Colonic mucosa (tissue), 4 donors: ENCODE data around the gene GLCE. TPM values are rescaled to one million over a fixed set of nuclear protein-coding genes. Genes with fewer than 3 reads are reported as not detected.

Experiments
- DNase-seq: peaks from one replicate; pipeline ENCODE4 v3.0.0-alpha.2; 2020
- H3K27ac ChIP-seq: fragments of 200-600 bp; one replicate; pipeline ENCODE4 v1.8.0; 2021
- H3K27me3 ChIP-seq: fragments of 200-600 bp; one replicate; pipeline ENCODE4 v1.8.0; 2021
- H3K36me3 ChIP-seq: fragments of 200-600 bp; one replicate; pipeline ENCODE4 v1.8.0; 2021
- H3K4me1 ChIP-seq: fragments of 200-600 bp; one replicate; pipeline ENCODE4 v1.8.0; 2021; ENCODE audit warnings: mild to moderate bottlenecking
- H3K4me3 ChIP-seq: fragments of 200-600 bp; one replicate; pipeline ENCODE4 v1.8.0; 2021
- H3K9ac ChIP-seq, 2 donors: one replicate each; pipeline ENCODE4 v1.7.0; 2013; ENCODE audit warnings: control low read depth in 2 of 2, low read depth in 2 of 2, low read length in 2 of 2
- H3K9me3 ChIP-seq: fragments of 200-600 bp; one replicate; pipeline ENCODE4 v1.8.0; 2021
- CTCF ChIP-seq: fragments of 200-600 bp; IDR thresholded peaks from one replicate; pipeline ENCODE4 v1.8.0; 2022; ENCODE audit warnings: antibody characterized with exemption, mild to moderate bottlenecking
- intact Hi-C: fragments of 100-400 bp; cut with DNase I; formaldehyde crosslinking; loops from one replicate; pipeline ENCODE4 v1.14.1; 2022
- total RNA-seq, 2 donors: library from RNA; stranded (reverse); fragmentation: NEBNext Ultra II Directional in 1 of 2; extraction: Animal tissue kit (Norgen Biotek cat#: 25700) in 1 of 2; gene quantifications; one replicate each; pipeline ENCODE4 v1.2.1, GENCODE V29; 2021
- donor health status: healthy.
- donor health status: DM: no; HTN: no; CAD: no.
- donor health status: DM: no; HTN: no; CAD: no.

Gene GLCE
- total RNA-seq, 2 donors from 2014 or later, result 28.0 to 61.1 TPM

- Histone ChIP-seq H3K4me1 (no peaks in the 10 kb centered on the region), H3K9ac (no peak overlapping the region), H3K36me3 (no peaks in the 10 kb centered on the region), H3K9me3 (no peaks in the 10 kb centered on the region), H3K4me3 (no peak overlapping the region), H3K27me3 (no peaks in the 10 kb centered on the region), H3K27ac (no peak overlapping the region)
- TF ChIP-seq CTCF, result no peak
- intact Hi-C loops, result no loop called here
- no peak for DNase-seq
Measured at GRCh38 chr15:69175536-69175935, 15.1 kb downstream of the GLCE start.

- DNase-seq, result no peak
- intact Hi-C loops, result no loop called here
- no peak for TF ChIP-seq CTCF
Measured at GRCh38 chr15:69181424-69181823, 21.0 kb downstream of the GLCE start.

GRCh38 chr15:69185216-69185615 lies 24.8 kb downstream of the GLCE start:
- H3K27ac ChIP-seq, result no peak overlapping the region
- no peak for TF ChIP-seq CTCF

More at GRCh38 chr15:69181424-69181823, 21.0 kb downstream of the GLCE start:
- Histone ChIP-seq H3K36me3 (no peaks in the 10 kb centered on the region), H3K9me3 (no peaks in the 10 kb centered on the region), H3K4me1 (no peaks in the 10 kb centered on the region), H3K9ac (no peak overlapping the region), H3K27ac (no peak overlapping the region), H3K27me3 (no peaks in the 10 kb centered on the region), H3K4me3 (no peak overlapping the region)

GRCh38 chr15:69185706-69186105 lies 25.3 kb downstream of the GLCE start:
- intact Hi-C loops, result no loop called here
- H3K27ac ChIP-seq, result no peak overlapping the region
- no peak for DNase-seq
- no peak overlapping the region for H3K4me3 ChIP-seq
- no peaks in the 10 kb centered on the region for H3K27me3 ChIP-seq
- H3K4me1 ChIP-seq, result no peaks in the 10 kb centered on the region
- no peaks in the 10 kb centered on the region for H3K9me3 ChIP-seq
- no peaks in the 10 kb centered on the region for H3K36me3 ChIP-seq
- no peak overlapping the region for H3K9ac ChIP-seq
- TF ChIP-seq CTCF, result no peak

More at GRCh38 chr15:69185216-69185615, 24.8 kb downstream of the GLCE start:
- intact Hi-C loops, result no loop called here
- Histone ChIP-seq H3K9ac (no peak overlapping the region), H3K27me3 (no peaks in the 10 kb centered on the region), H3K4me1 (no peaks in the 10 kb centered on the region), H3K9me3 (no peaks in the 10 kb centered on the region), H3K4me3 (no peak overlapping the region), H3K36me3 (no peaks in the 10 kb centered on the region)
- DNase-seq, result no peak

- no peaks in the 10 kb centered on the region for H3K36me3 ChIP-seq
- no peaks in the 10 kb centered on the region for H3K4me1 ChIP-seq
- intact Hi-C loops, result no loop called here
- H3K27me3 ChIP-seq, result no peaks in the 10 kb centered on the region
- H3K9me3 ChIP-seq, result no peaks in the 10 kb centered on the region
- no peak overlapping the region for H3K9ac ChIP-seq
- no peak for TF ChIP-seq CTCF
- no peak for DNase-seq
- no peak overlapping the region for H3K27ac ChIP-seq
- no peak overlapping the region for H3K4me3 ChIP-seq
Measured at GRCh38 chr15:69189157-69189556, 28.7 kb downstream of the GLCE start.

GRCh38 chr15:69190091-69190490 lies 29.7 kb downstream of the GLCE start:
- Histone ChIP-seq H3K27me3 (no peaks in the 10 kb centered on the region), H3K4me1 (no peaks in the 10 kb centered on the region), H3K27ac (no peak overlapping the region), H3K36me3 (no peaks in the 10 kb centered on the region), H3K9me3 (no peaks in the 10 kb centered on the region), H3K4me3 (no peak overlapping the region), H3K9ac (no peak overlapping the region)
- TF ChIP-seq CTCF, result no peak
- intact Hi-C loops, result no loop called here
- DNase-seq, result no peak
